Vein endothelial cell (primary cell): ENCODE results near the gene ACCS. TPM values are rescaled to one million over a fixed set of nuclear protein-coding genes. Genes with fewer than 3 reads are reported as not detected.

ENCODE experiments used
- total RNA-seq: library from RNA; depleted of rRNA; stranded (reverse); fragments of >200 nt; gene quantifications from 2 replicates; pipeline ENCODE4 v1.2.3, GENCODE V29; 2012

ACCS gene
- 7.5 and 10.8 TPM in 2 replicates for total RNA-seq

DNA sequence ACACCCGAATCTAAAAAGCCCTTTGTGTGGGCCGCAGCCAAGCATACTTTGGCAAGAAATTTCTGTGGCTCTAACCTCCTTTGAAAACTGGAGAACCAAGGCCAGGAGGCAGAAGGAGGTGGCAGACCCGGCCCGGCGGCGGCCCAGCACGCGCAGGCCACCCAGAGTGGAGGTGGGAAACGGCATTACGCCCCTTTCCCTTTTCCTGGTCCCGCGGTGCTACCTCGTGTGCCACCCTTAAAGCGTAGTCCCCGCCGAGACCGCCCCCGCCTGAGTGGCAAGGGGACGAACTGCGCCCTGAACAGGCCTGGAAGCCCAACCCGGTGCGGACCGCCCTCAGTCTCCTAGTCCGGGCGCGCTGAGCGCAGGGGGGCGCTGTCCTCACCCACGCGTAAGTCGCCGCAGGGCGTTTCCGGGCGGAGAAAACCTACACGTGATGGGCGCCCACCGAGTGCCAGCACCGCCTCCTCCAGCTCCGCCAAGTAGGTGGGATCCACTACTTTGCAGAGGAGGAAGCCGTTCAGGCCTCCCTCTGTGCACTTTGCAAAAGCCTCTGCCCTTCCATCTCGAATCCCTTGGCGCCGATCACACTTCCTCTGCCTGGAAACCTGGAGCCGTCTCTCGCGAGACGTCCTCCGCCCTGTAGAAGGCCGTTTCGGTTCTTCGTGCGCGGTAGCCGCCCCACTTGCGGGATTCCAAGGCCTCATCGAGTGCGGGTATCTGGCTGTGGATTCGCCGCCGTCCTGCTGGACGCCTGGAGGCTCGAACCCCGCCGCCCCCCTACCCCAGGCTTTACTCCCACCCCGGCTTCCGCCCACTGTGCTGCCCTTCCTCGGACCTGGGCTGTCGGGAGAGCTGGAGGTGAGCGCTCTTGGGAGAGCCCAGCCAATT, at the start of gene ACCS:
Gene ACCS, plus strand, starts transcription at position 430 of the 891 bp plus-strand sequence. CDS start 1,358 bp downstream, outside the sequence.

GRCh38 chr11:44047931-44048431, 18.1 kb upstream of the ACCS start, which contains the start of gene ACCSL:
ACCSL (plus strand) TSS chr11:44047981; CDS start chr11:44048037, 56 bp downstream.

DNA sequence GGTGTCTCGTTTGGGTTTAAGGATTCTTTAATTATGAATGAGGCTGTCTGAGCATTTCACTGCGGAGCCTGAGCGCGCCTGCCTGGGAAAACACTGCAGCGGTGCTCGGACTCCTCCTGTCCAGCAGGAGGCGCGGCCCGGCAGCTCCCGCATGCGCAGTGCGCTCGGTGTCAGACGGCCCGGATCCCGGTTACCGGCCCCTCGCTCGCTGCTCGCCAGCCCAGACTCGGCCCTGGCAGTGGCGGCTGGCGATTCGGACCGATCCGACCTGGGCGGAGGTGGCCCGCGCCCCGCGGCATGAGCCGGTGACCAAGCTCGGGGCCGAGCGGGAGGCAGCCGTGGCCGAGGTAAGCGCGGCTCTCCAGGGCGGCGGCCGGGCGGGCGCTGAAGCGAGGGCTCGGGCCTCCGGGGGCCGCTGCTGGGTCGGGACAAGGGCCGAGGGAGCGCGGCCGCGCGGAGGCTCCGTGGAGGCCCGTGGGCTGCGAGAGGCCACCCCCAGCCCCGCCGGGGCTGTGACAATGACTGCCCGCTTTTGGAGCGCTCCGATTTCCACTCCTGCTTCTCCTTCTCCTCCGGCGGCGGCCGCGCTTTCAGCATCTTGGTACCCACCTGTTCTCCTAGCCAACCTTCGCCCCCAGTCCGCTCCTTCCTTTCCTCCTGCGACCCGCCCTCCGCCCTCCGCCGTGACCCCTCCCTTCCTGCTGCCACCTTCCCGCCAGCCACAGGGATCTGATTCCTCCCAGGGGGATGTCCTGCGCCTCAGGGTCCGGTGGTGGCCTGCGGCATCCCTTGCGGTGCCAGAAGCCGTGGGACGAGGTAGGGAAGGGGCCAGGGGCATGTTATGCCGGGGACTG, 29.7 kb downstream of the ACCS start, which contains the start of gene EXT2:
Gene EXT2, plus strand, starts transcription at position 173 of the 854 bp plus-strand sequence. CDS start 12,035 bp downstream, outside the sequence.

Other genes with a start within 250 kb of the ACCS start
- 45.1 and 59.2 TPM in 2 replicates for gene ALKBH3, start 185.4 kb upstream of the ACCS start, total RNA-seq
- gene C11orf96, start 123.6 kb upstream of the ACCS start, total RNA-seq: 3.6 and 4.2 TPM in 2 replicates
- not detected in 2 replicates for gene ACCSL, start 18.3 kb upstream of the ACCS start, total RNA-seq
- 120 and 149 TPM in 2 replicates for gene EXT2, start 29.4 kb downstream of the ACCS start, total RNA-seq
- gene ALX4, start 243.9 kb downstream of the ACCS start, total RNA-seq: not detected in 2 replicates